Mammary epithelial cell (primary cell): ENCODE results near the gene SNX1.

Experiments
- CTCF ChIP-seq, 2 donors: IDR thresholded peaks in 1 of 2; conservative IDR thresholded peaks in 1 of 2; 2 replicates each; pipeline ENCODE4 v1.5.1; 2011 to 2012; ENCODE audit warnings: inconsistent platforms in 2 of 2, low read length in 2 of 2, mild to moderate bottlenecking in 2 of 2, control low read depth in 1 of 2, low read depth in 1 of 2; ENCODE audit not compliant: insufficient read depth in 1 of 2; ENCODE audit errors: extremely low read depth in 1 of 2
- EZH2 ChIP-seq: IDR thresholded peaks from 2 replicates; pipeline ENCODE4 v1.6.1; 2012; ENCODE audit warnings: low read length, inconsistent platforms, borderline replicate concordance

- TF ChIP-seq CTCF (conservative IDR thresholded peaks at IDR 0.05 in 1 of 2, IDR thresholded peaks at IDR 0.05 in 1 of 2; ENCODE audit: extremely low read depth in 1 of 2, insufficient read depth in 1 of 2, low read depth in 1 of 2, low read length in 2 of 2) = no peak
- no peak for TF ChIP-seq EZH2
These were observed 27.2 kb downstream of the SNX1 start for GRCh38 chr15:64122936-64123351.
